SJSA1 (cell line): ENCODE measurements around the gene EPG5. TPM values are rescaled to one million over a fixed set of nuclear protein-coding genes. Genes with fewer than 3 reads are reported as not detected.

Experiments used
- DNase-seq, 2 experiments: peaks; one replicate each; pipeline ENCODE4 v3.0.0-alpha.2; 2015 to 2020; ENCODE audit warnings: low spot score in 2 of 2, low read depth in 1 of 2
- H3K27ac ChIP-seq: fragments of 250-450 bp; sonication (Bioruptor Pico); 2 replicates; pipeline ENCODE4 v1.5.1; 2020; ENCODE audit warnings: mild to moderate bottlenecking, moderate library complexity
- H3K27me3 ChIP-seq: fragments of 250-450 bp; sonication (Bioruptor Pico); replicated peaks from 2 replicates; pipeline ENCODE4 v1.5.1; 2020; ENCODE audit warnings: mild to moderate bottlenecking, moderate library complexity
- H3K36me3 ChIP-seq: fragments of 250-450 bp; sonication (Bioruptor Pico); 2 replicates; pipeline ENCODE4 v1.5.1; 2020; ENCODE audit warnings: mild to moderate bottlenecking
- H3K4me1 ChIP-seq: fragments of 250-450 bp; sonication (Bioruptor Pico); replicated peaks from 2 replicates; pipeline ENCODE4 v1.6.1; 2021; ENCODE audit warnings: mild to moderate bottlenecking
- H3K4me3 ChIP-seq: fragments of 250-450 bp; sonication (Bioruptor Pico); 2 replicates; pipeline ENCODE4 v1.5.1; 2020; ENCODE audit warnings: mild to moderate bottlenecking
- H3K9me3 ChIP-seq: fragments of 250-450 bp; sonication (Bioruptor Pico); replicated peaks from 2 replicates; pipeline ENCODE4 v1.5.1; 2020; ENCODE audit warnings: mild to moderate bottlenecking
- total RNA-seq: library from RNA; depleted of rRNA; stranded (reverse); fragments of >200 nt; shearing (Covaris generic); gene quantifications from 2 replicates; pipeline ENCODE4 v1.2.3, GENCODE V29; 2014; rRNA removed

The EPG5 gene
- 9.4 and 14.8 TPM in 2 replicates for total RNA-seq

- Histone ChIP-seq H3K27ac (peak within 1 kb of the TSS; percentile 22; the same call in 1 of the 2 replicates), H3K4me1 (peaks cover 31% of the 10 kb centered on the region), H3K36me3 (peaks cover 16% of the 10 kb centered on the region), H3K9me3 (no peaks in the 10 kb centered on the region), H3K4me3 (peak within 1 kb of the TSS; percentile 76), H3K27me3 (no peaks in the 10 kb centered on the region)
- DNase-seq: peak; percentile 85 to 93
Measured at GRCh38 chr18:45967007-45967706, at the start of gene EPG5. Gene EPG5 (minus strand): TSS chr18:45967329. CDS start chr18:45967239, 90 bp downstream.

GRCh38 chr18:46013484-46014189 is 46.5 kb upstream of the EPG5 start:
- H3K27me3 ChIP-seq: no peaks in the 10 kb centered on the region; the same call in 1 of the 2 replicates
- H3K9me3 ChIP-seq: no peaks in the 10 kb centered on the region
- H3K4me1 ChIP-seq: no peaks in the 10 kb centered on the region
- no peak overlapping the region for H3K27ac ChIP-seq
- no peaks in the 10 kb centered on the region for H3K36me3 ChIP-seq
- no peak for DNase-seq
- H3K4me3 ChIP-seq: no peak overlapping the region

GRCh38 chr18:46010676-46011075 is 43.5 kb upstream of the EPG5 start:
- Histone ChIP-seq H3K4me3 (no peak overlapping the region), H3K36me3 (no peaks in the 10 kb centered on the region), H3K9me3 (no peaks in the 10 kb centered on the region), H3K27ac (no peak overlapping the region), H3K27me3 (no peaks in the 10 kb centered on the region; the same call in 1 of the 2 replicates), H3K4me1 (no peaks in the 10 kb centered on the region)
- no peak for DNase-seq

- no peaks in the 10 kb centered on the region for H3K4me1 ChIP-seq
Measured at GRCh38 chr18:46010050-46010449, 42.9 kb upstream of the EPG5 start.

GRCh38 chr18:46009125-46009840 is 42.2 kb upstream of the EPG5 start:
- DNase-seq: no peak
- Histone ChIP-seq H3K36me3 (no peaks in the 10 kb centered on the region), H3K4me1 (no peaks in the 10 kb centered on the region), H3K27ac (no peak overlapping the region), H3K4me3 (no peak overlapping the region), H3K9me3 (no peaks in the 10 kb centered on the region), H3K27me3 (no peaks in the 10 kb centered on the region; the same call in 1 of the 2 replicates)

More at GRCh38 chr18:46010050-46010449, 42.9 kb upstream of the EPG5 start:
- H3K27ac ChIP-seq: no peak overlapping the region
- no peak overlapping the region for H3K4me3 ChIP-seq
- no peaks in the 10 kb centered on the region; the same call in 1 of the 2 replicates for H3K27me3 ChIP-seq
- no peaks in the 10 kb centered on the region for H3K9me3 ChIP-seq
- no peaks in the 10 kb centered on the region for H3K36me3 ChIP-seq
- DNase-seq: no peak

- Histone ChIP-seq H3K36me3 (no peaks in the 10 kb centered on the region), H3K4me3 (no peak overlapping the region), H3K27me3 (no peaks in the 10 kb centered on the region; the same call in 1 of the 2 replicates), H3K4me1 (no peaks in the 10 kb centered on the region), H3K27ac (no peak overlapping the region), H3K9me3 (no peaks in the 10 kb centered on the region)
- DNase-seq: no peak
Measured at GRCh38 chr18:46008531-46008930, 41.4 kb upstream of the EPG5 start.

- Histone ChIP-seq H3K27me3 (no peaks in the 10 kb centered on the region; the same call in 1 of the 2 replicates), H3K9me3 (no peaks in the 10 kb centered on the region; the same call in 1 of the 2 replicates), H3K4me3 (no peak overlapping the region), H3K27ac (no peak overlapping the region), H3K36me3 (no peaks in the 10 kb centered on the region), H3K4me1 (no peaks in the 10 kb centered on the region)
- DNase-seq: no peak
Measured at GRCh38 chr18:46007165-46007564, 40.0 kb upstream of the EPG5 start.

GRCh38 chr18:46002934-46003333 is 35.8 kb upstream of the EPG5 start:
- Histone ChIP-seq H3K27me3 (no peaks in the 10 kb centered on the region), H3K36me3 (no peaks in the 10 kb centered on the region)

GRCh38 chr18:46001892-46002291 is 34.8 kb upstream of the EPG5 start:
- Histone ChIP-seq H3K36me3 (no peaks in the 10 kb centered on the region), H3K9me3 (no peaks in the 10 kb centered on the region; the same call in 1 of the 2 replicates), H3K4me1 (no peaks in the 10 kb centered on the region), H3K27me3 (no peaks in the 10 kb centered on the region), H3K27ac (no peak overlapping the region), H3K4me3 (no peak overlapping the region)
- no peak for DNase-seq

More at GRCh38 chr18:46002934-46003333, 35.8 kb upstream of the EPG5 start:
- Histone ChIP-seq H3K4me3 (no peak overlapping the region), H3K9me3 (no peaks in the 10 kb centered on the region; the same call in 1 of the 2 replicates), H3K4me1 (no peaks in the 10 kb centered on the region), H3K27ac (no peak overlapping the region)
- DNase-seq: no peak

- no peak for DNase-seq
- Histone ChIP-seq H3K27ac (no peak overlapping the region), H3K9me3 (no peaks in the 10 kb centered on the region; the same call in 1 of the 2 replicates), H3K4me1 (no peaks in the 10 kb centered on the region), H3K36me3 (no peaks in the 10 kb centered on the region), H3K4me3 (no peak overlapping the region), H3K27me3 (no peaks in the 10 kb centered on the region)
Measured at GRCh38 chr18:46001074-46001473, 33.9 kb upstream of the EPG5 start.

- no peaks in the 10 kb centered on the region for H3K36me3 ChIP-seq
- no peak for DNase-seq
- H3K4me1 ChIP-seq: no peaks in the 10 kb centered on the region
- H3K27me3 ChIP-seq: no peaks in the 10 kb centered on the region
- no peak overlapping the region for H3K27ac ChIP-seq
- H3K9me3 ChIP-seq: no peaks in the 10 kb centered on the region; the same call in 1 of the 2 replicates
- H3K4me3 ChIP-seq: no peak overlapping the region
Measured at GRCh38 chr18:45999536-45999935, 32.4 kb upstream of the EPG5 start.

GRCh38 chr18:45998244-45998643 is 31.1 kb upstream of the EPG5 start:
- no peaks in the 10 kb centered on the region for H3K27me3 ChIP-seq
- DNase-seq: no peak
- H3K9me3 ChIP-seq: no peaks in the 10 kb centered on the region; the same call in 1 of the 2 replicates
- no peak overlapping the region for H3K27ac ChIP-seq
- no peak overlapping the region for H3K4me3 ChIP-seq
- H3K4me1 ChIP-seq: peaks cover 11% of the 10 kb centered on the region
- H3K36me3 ChIP-seq: no peaks in the 10 kb centered on the region

- peaks cover 16% of the 10 kb centered on the region for H3K4me1 ChIP-seq
- no peaks in the 10 kb centered on the region; the same call in 1 of the 2 replicates for H3K9me3 ChIP-seq
- no peak for DNase-seq
- H3K36me3 ChIP-seq: no peaks in the 10 kb centered on the region
- no peaks in the 10 kb centered on the region for H3K27me3 ChIP-seq
- H3K4me3 ChIP-seq: no peak overlapping the region
- no peak overlapping the region for H3K27ac ChIP-seq
Measured at GRCh38 chr18:45997700-45998151, 30.6 kb upstream of the EPG5 start.
